GM18873 (cell line): ENCODE results near the gene CMTR1.
A peak's percentile ranks its signal among the peaks of the same experiment; 100 is the strongest.
"Not testable (repeated sequence)": the region's sequence is repeated elsewhere in the genome, so short reads cannot be mapped to it uniquely, and the experiment has no call there.

Source experiments
- ATAC-seq: cut with Tn5 transposase; IDR thresholded peaks from one replicate; pipeline ENCODE4 v1.9.1; 2021; ENCODE audit warnings: mild to moderate bottlenecking, moderate library complexity, moderate number of reproducible peaks; ENCODE audit not compliant: unreplicated experiment, low FRiP score

The CMTR1 gene

GRCh38 chr6:37432916-37433656 lies at the start of gene CMTR1:
Gene CMTR1 (plus strand): TSS chr6:37433221. CDS start chr6:37435630, 2,409 bp downstream.
- peak; percentile 76 for ATAC-seq

- no peak for ATAC-seq
These were observed 44.4 kb upstream of the CMTR1 start for GRCh38 chr6:37388578-37388977.

GRCh38 chr6:37389857-37390256 lies 43.2 kb upstream of the CMTR1 start:
- no peak for ATAC-seq

GRCh38 chr6:37391120-37391519 lies 41.9 kb upstream of the CMTR1 start:
- no peak for ATAC-seq

- no peak for ATAC-seq
These were observed 40.2 kb upstream of the CMTR1 start for GRCh38 chr6:37392821-37393220.

GRCh38 chr6:37393381-37393929 lies 39.6 kb upstream of the CMTR1 start:
- ATAC-seq = no peak

- no peak for ATAC-seq
These were observed 36.3 kb upstream of the CMTR1 start for GRCh38 chr6:37396571-37397180.

GRCh38 chr6:37399131-37399530 lies 33.9 kb upstream of the CMTR1 start:
- ATAC-seq = no peak

- no peak for ATAC-seq
These were observed 33.1 kb upstream of the CMTR1 start for GRCh38 chr6:37399795-37400490.

GRCh38 chr6:37401658-37402057 lies 31.4 kb upstream of the CMTR1 start:
- not testable (repeated sequence) for ATAC-seq

- no peak for ATAC-seq
These were observed 26.2 kb upstream of the CMTR1 start for GRCh38 chr6:37406726-37407341.

- ATAC-seq = no peak
These were observed 25.1 kb upstream of the CMTR1 start for GRCh38 chr6:37407948-37408347.

- ATAC-seq = no peak
These were observed 23.5 kb upstream of the CMTR1 start for GRCh38 chr6:37409501-37409900.

GRCh38 chr6:37417393-37417792 lies 15.6 kb upstream of the CMTR1 start:
- ATAC-seq = no peak

- no peak for ATAC-seq
These were observed 14.3 kb upstream of the CMTR1 start for GRCh38 chr6:37418722-37419121.

- ATAC-seq = no peak
These were observed 6.7 kb upstream of the CMTR1 start for GRCh38 chr6:37426058-37426944.

- no peak for ATAC-seq
These were observed 6.0 kb upstream of the CMTR1 start for GRCh38 chr6:37426945-37427510.

GRCh38 chr6:37429352-37429750 lies 3.7 kb upstream of the CMTR1 start:
- no peak for ATAC-seq

GRCh38 chr6:37432590-37432915 lies 468 bp upstream of the CMTR1 start:
- no peak for ATAC-seq
